Fibroblast of skin of right biceps (primary cell): ENCODE results near the gene IKBKG.
"Not testable (repeated sequence)": the region's sequence is repeated elsewhere in the genome, so short reads cannot be mapped to it uniquely, and the experiment has no call there.

Source experiments
- DNase-seq: peaks from one replicate; pipeline ENCODE4 v3.0.0-alpha.2; 2013

The IKBKG gene

GRCh38 chrX:154560326-154560725 is 12.9 kb downstream of the IKBKG start:
- DNase-seq, result not testable (repeated sequence)

GRCh38 chrX:154562295-154562694 is 14.9 kb downstream of the IKBKG start:
- not testable (repeated sequence) for DNase-seq

GRCh38 chrX:154570361-154570760 is 22.9 kb downstream of the IKBKG start:
- DNase-seq, result not testable (repeated sequence)

GRCh38 chrX:154573061-154573460 is 25.6 kb downstream of the IKBKG start:
- not testable (repeated sequence) for DNase-seq

GRCh38 chrX:154575076-154575475 is 27.7 kb downstream of the IKBKG start:
- DNase-seq, result not testable (repeated sequence)

- not testable (repeated sequence) for DNase-seq
Measured at GRCh38 chrX:154582994-154583393, 35.6 kb downstream of the IKBKG start.

GRCh38 chrX:154584585-154585183 is 37.3 kb downstream of the IKBKG start, which contains the start of gene CTAG1A:
Gene CTAG1A, plus strand, starts transcription at chrX:154585133. Its CDS starts 74 bp downstream, at chrX:154585207.
- not testable (repeated sequence) for DNase-seq

GRCh38 chrX:154590415-154590814 is 43.0 kb downstream of the IKBKG start:
- DNase-seq, result not testable (repeated sequence)

- no peak for DNase-seq
Measured at GRCh38 chrX:154592505-154592904, 45.1 kb downstream of the IKBKG start.

- DNase-seq, result no peak
Measured at GRCh38 chrX:154593201-154593600, 45.8 kb downstream of the IKBKG start.

- DNase-seq, result no peak
Measured at GRCh38 chrX:154594491-154594890, 47.1 kb downstream of the IKBKG start.

- peak; percentile 7 for DNase-seq
Measured at GRCh38 chrX:154595559-154596249, 48.3 kb downstream of the IKBKG start.

GRCh38 chrX:154596290-154596929 is 49.0 kb downstream of the IKBKG start:
- DNase-seq, result peak; percentile 91

GRCh38 chrX:154597221-154597620 is 49.8 kb downstream of the IKBKG start:
- DNase-seq, result no peak

GRCh38 chrX:154598656-154599055 is 51.2 kb downstream of the IKBKG start:
- DNase-seq, result no peak

- no peak for DNase-seq
Measured at GRCh38 chrX:154599531-154599930, 52.1 kb downstream of the IKBKG start.

GRCh38 chrX:154600759-154601374 is 53.4 kb downstream of the IKBKG start:
- peak; percentile 48 for DNase-seq

GRCh38 chrX:154602226-154602625 is 54.8 kb downstream of the IKBKG start:
- no peak for DNase-seq

GRCh38 chrX:154602766-154603437 is 55.5 kb downstream of the IKBKG start:
- DNase-seq, result no peak

- peak; percentile 64 for DNase-seq
Measured at GRCh38 chrX:154603438-154604430, 56.3 kb downstream of the IKBKG start.

GRCh38 chrX:154605566-154605965 is 58.1 kb downstream of the IKBKG start:
- DNase-seq, result no peak

GRCh38 chrX:154607370-154607769 is 60.0 kb downstream of the IKBKG start:
- no peak for DNase-seq
